Mesenchymal stem cell (in vitro differentiated cells and primary cell): Measurements from ENCODE around the gene TBC1D19.

Source experiments
- DNase-seq: peaks from one replicate; pipeline ENCODE4 v3.0.0-alpha.2; 2013
- H2AFZ ChIP-seq: one replicate; pipeline ENCODE4 v1.6.1; 2013; ENCODE audit warnings: low read depth, mild to moderate bottlenecking, control low read depth, inconsistent platforms, low read length, moderate library complexity
- H2AK5ac ChIP-seq: 2 replicates; pipeline ENCODE4 v1.6.1; 2013; ENCODE audit warnings: low read length, moderate library complexity, mild to moderate bottlenecking, inconsistent platforms; ENCODE audit not compliant: severe bottlenecking
- H2BK120ac ChIP-seq: one replicate; pipeline ENCODE4 v1.6.1; 2013; ENCODE audit warnings: low read depth, mild to moderate bottlenecking, inconsistent platforms, low read length, moderate library complexity
- H2BK12ac ChIP-seq, 2 experiments: one replicate each; pipeline ENCODE4 v1.6.1; 2013; ENCODE audit warnings: inconsistent platforms in 2 of 2, low read length in 2 of 2, mild to moderate bottlenecking in 2 of 2, moderate library complexity in 2 of 2, control low read depth in 1 of 2
- H2BK15ac ChIP-seq: one replicate; pipeline ENCODE4 v1.6.1; 2013; ENCODE audit warnings: mild to moderate bottlenecking, low read depth, inconsistent platforms; ENCODE audit not compliant: poor library complexity, severe bottlenecking
- H2BK5ac ChIP-seq: 2 replicates; pipeline ENCODE4 v1.6.1; 2013; ENCODE audit warnings: low read depth, mild to moderate bottlenecking, low read length, control low read depth, inconsistent platforms; ENCODE audit not compliant: poor library complexity, severe bottlenecking
- H3K14ac ChIP-seq, 2 experiments: one replicate each; pipeline ENCODE4 v1.6.1; 2013; ENCODE audit warnings: inconsistent platforms in 2 of 2, low read length in 2 of 2, control low read depth in 1 of 2, mild to moderate bottlenecking in 1 of 2, moderate library complexity in 1 of 2
- H3K18ac ChIP-seq, 2 experiments: one replicate each; pipeline ENCODE4 v1.6.1; 2013; ENCODE audit warnings: inconsistent platforms in 2 of 2, low read length in 2 of 2, control low read depth in 1 of 2, low read depth in 1 of 2, mild to moderate bottlenecking in 1 of 2
- H3K23ac ChIP-seq, 2 experiments: one replicate each; pipeline ENCODE4 v1.6.1; 2013; ENCODE audit warnings: inconsistent platforms in 2 of 2, low read length in 2 of 2, mild to moderate bottlenecking in 2 of 2, moderate library complexity in 2 of 2, control low read depth in 1 of 2
- H3K27ac ChIP-seq: 2 replicates; pipeline ENCODE4 v1.5.1; 2013; ENCODE audit warnings: mild to moderate bottlenecking, moderate library complexity, low read length, control low read depth, inconsistent platforms; ENCODE audit not compliant: poor library complexity, severe bottlenecking
- H3K27me3 ChIP-seq, 2 experiments: 2 replicates each; pipeline versions ENCODE4 v1.6.1 to v1.7.0; 2013; ENCODE audit warnings: low read length in 2 of 2, mild to moderate bottlenecking in 2 of 2, moderate library complexity in 2 of 2, control low read depth in 1 of 2, inconsistent platforms in 1 of 2; ENCODE audit not compliant: control insufficient read depth in 1 of 2, insufficient read depth in 1 of 2
- H3K36me3 ChIP-seq, 2 experiments: 2 replicates each; pipeline versions ENCODE4 v1.6.1 to v1.7.0; 2013; ENCODE audit warnings: low read length in 2 of 2, control low read depth in 1 of 2, inconsistent platforms in 1 of 2, low read depth in 1 of 2, mild to moderate bottlenecking in 1 of 2; ENCODE audit not compliant: insufficient read depth in 2 of 2, control insufficient read depth in 1 of 2
- H3K4ac ChIP-seq, 2 experiments: one replicate each; pipeline ENCODE4 v1.6.1; 2013; ENCODE audit warnings: inconsistent platforms in 2 of 2, low read length in 2 of 2, mild to moderate bottlenecking in 2 of 2, moderate library complexity in 2 of 2, control low read depth in 1 of 2, low read depth in 1 of 2
- H3K4me1 ChIP-seq: 2 replicates; pipeline ENCODE4 v1.6.1; 2013; ENCODE audit warnings: low read depth, low read length, control low read depth; ENCODE audit not compliant: control insufficient read depth, insufficient read depth
- H3K4me2 ChIP-seq: 2 replicates; pipeline ENCODE4 v1.6.1; 2013; ENCODE audit warnings: low read length, mild to moderate bottlenecking, inconsistent platforms; ENCODE audit not compliant: poor library complexity, severe bottlenecking
- H3K4me3 ChIP-seq, 2 experiments: 2 replicates each; pipeline versions ENCODE4 v1.5.1 to v1.7.0; 2013; ENCODE audit warnings: low read length in 2 of 2, mild to moderate bottlenecking in 2 of 2, control low read depth in 1 of 2, low read depth in 1 of 2; ENCODE audit not compliant: insufficient read depth in 1 of 2
- H3K79me1 ChIP-seq: replicated peaks from 2 replicates; pipeline ENCODE4 v1.6.1; 2013; ENCODE audit warnings: mild to moderate bottlenecking, control low read depth, low read length, inconsistent platforms; ENCODE audit not compliant: poor library complexity, severe bottlenecking
- H3K9ac ChIP-seq: 2 replicates; pipeline ENCODE4 v1.7.0; 2013; ENCODE audit warnings: mild to moderate bottlenecking, low read length, moderate library complexity
- H3K9me3 ChIP-seq: 2 replicates; pipeline ENCODE4 v1.7.0; 2013; ENCODE audit warnings: mild to moderate bottlenecking, low read length; ENCODE audit not compliant: control insufficient read depth
- H4K8ac ChIP-seq: one replicate; pipeline ENCODE4 v1.6.1; 2013; ENCODE audit warnings: inconsistent platforms, mild to moderate bottlenecking, low read length, moderate library complexity
- H4K91ac ChIP-seq: one replicate; pipeline ENCODE4 v1.6.1; 2013; ENCODE audit warnings: mild to moderate bottlenecking, low read length, inconsistent platforms
- WGBS: methylation state at CpG from one replicate; pipeline ENCODE4 v1.1.7; 2013; ENCODE audit warnings: mixed read lengths; 5-methylcytosine and 5-hydroxymethylcytosine counted together

TBC1D19 gene

GRCh38 chr4:26791346-26791745 lies 207.5 kb downstream of the TBC1D19 start:
- Histone ChIP-seq H3K4me2 (no peak overlapping the region), H2AK5ac (no peak overlapping the region), H2BK5ac (no peak overlapping the region), H2BK12ac (no peak overlapping the region), H2BK120ac (no peak overlapping the region), H3K14ac (no peak overlapping the region), H3K18ac (peak overlapping the region in 1 of 2 experiments; percentile 50), H2AFZ (no peak overlapping the region), H3K4ac (no peak overlapping the region), H3K23ac (no peak overlapping the region), H3K4me1 (peaks cover 5% of the 10 kb centered on the region), H3K27me3 (no peaks in the 10 kb centered on the region), H3K9ac (no peak overlapping the region), H3K79me1 (no peaks in the 10 kb centered on the region), H3K9me3 (no peaks in the 10 kb centered on the region), H3K4me3 (no peak overlapping the region), H2BK15ac (no peak overlapping the region), H4K91ac (no peak overlapping the region), H4K8ac (no peak overlapping the region), H3K36me3 (no peaks in the 10 kb centered on the region), H3K27ac (no peak overlapping the region)
- DNase-seq: no peak
- 93% methylated on average over 3 of the region's 3 CpGs for WGBS

GRCh38 chr4:26792639-26793038 lies 208.8 kb downstream of the TBC1D19 start:
- Histone ChIP-seq H3K4ac (no peak overlapping the region), H2AK5ac (no peak overlapping the region), H2BK120ac (no peak overlapping the region), H2BK12ac (no peak overlapping the region), H3K9ac (no peak overlapping the region), H4K8ac (no peak overlapping the region), H3K27me3 (no peaks in the 10 kb centered on the region), H2BK5ac (no peak overlapping the region), H3K4me2 (no peak overlapping the region), H3K79me1 (no peaks in the 10 kb centered on the region), H3K4me1 (peaks cover 4% of the 10 kb centered on the region), H3K14ac (no peak overlapping the region), H2BK15ac (no peak overlapping the region), H3K27ac (no peak overlapping the region), H3K9me3 (no peaks in the 10 kb centered on the region), H3K18ac (no peak overlapping the region), H3K23ac (no peak overlapping the region), H3K4me3 (no peak overlapping the region), H2AFZ (no peak overlapping the region), H4K91ac (no peak overlapping the region), H3K36me3 (no peaks in the 10 kb centered on the region)
- DNase-seq: no peak

- no peak overlapping the region for H3K4me2 ChIP-seq
- WGBS: 90% methylated on average over 2 of the region's 2 CpGs
These were observed 209.9 kb downstream of the TBC1D19 start for GRCh38 chr4:26793735-26794134.

GRCh38 chr4:26796081-26796480 lies 212.2 kb downstream of the TBC1D19 start:
- no peak overlapping the region for H2BK12ac ChIP-seq
- no peak overlapping the region for H3K9ac ChIP-seq
- no peak overlapping the region for H3K14ac ChIP-seq

More at GRCh38 chr4:26793735-26794134, 209.9 kb downstream of the TBC1D19 start:
- no peak overlapping the region for H3K14ac ChIP-seq
- H4K91ac ChIP-seq: no peak overlapping the region
- no peak overlapping the region for H4K8ac ChIP-seq
- H2AK5ac ChIP-seq: no peak overlapping the region
- no peaks in the 10 kb centered on the region for H3K79me1 ChIP-seq
- no peak overlapping the region for H2BK15ac ChIP-seq
- no peak overlapping the region for H3K9ac ChIP-seq
- no peak overlapping the region for H2AFZ ChIP-seq
- H3K27me3 ChIP-seq: no peaks in the 10 kb centered on the region
- no peak overlapping the region for H2BK5ac ChIP-seq
- H3K4me1 ChIP-seq: no peaks in the 10 kb centered on the region
- no peaks in the 10 kb centered on the region for H3K36me3 ChIP-seq
- no peak overlapping the region for H3K23ac ChIP-seq
- H3K4ac ChIP-seq: no peak overlapping the region
- no peak overlapping the region for H3K27ac ChIP-seq
- H3K9me3 ChIP-seq: no peaks in the 10 kb centered on the region
- H3K4me3 ChIP-seq: no peak overlapping the region
- DNase-seq: no peak
- no peak overlapping the region for H2BK120ac ChIP-seq
- H3K18ac ChIP-seq: no peak overlapping the region
- H2BK12ac ChIP-seq: no peak overlapping the region

More at GRCh38 chr4:26796081-26796480, 212.2 kb downstream of the TBC1D19 start:
- DNase-seq: no peak
- H2BK15ac ChIP-seq: no peak overlapping the region
- no peak overlapping the region for H2AK5ac ChIP-seq
- no peak overlapping the region for H3K18ac ChIP-seq
- H3K79me1 ChIP-seq: no peaks in the 10 kb centered on the region
- no peaks in the 10 kb centered on the region for H3K36me3 ChIP-seq
- no peaks in the 10 kb centered on the region for H3K27me3 ChIP-seq
- H2AFZ ChIP-seq: no peak overlapping the region
- no peak overlapping the region for H3K4me3 ChIP-seq
- no peak overlapping the region for H3K4ac ChIP-seq
- no peak overlapping the region for H3K27ac ChIP-seq
- H3K4me2 ChIP-seq: no peak overlapping the region
- H3K9me3 ChIP-seq: no peaks in the 10 kb centered on the region
- H4K91ac ChIP-seq: no peak overlapping the region
- no peaks in the 10 kb centered on the region for H3K4me1 ChIP-seq
- H4K8ac ChIP-seq: no peak overlapping the region
- no peak overlapping the region for H3K23ac ChIP-seq
- H2BK5ac ChIP-seq: no peak overlapping the region
- no peak overlapping the region for H2BK120ac ChIP-seq
- WGBS: no CpG with 5 or more reads among the region's 3 CpGs
